Nephron (organoid): Measurements from ENCODE around the gene CUZD1.

Experiments
- H3K27ac Mint-ChIP-seq, 3 experiments: 2 replicates each; pipeline ENCODE4 v1.8.0; 2020; ENCODE audit warnings: mixed read lengths in 3 of 3, mild to moderate bottlenecking in 2 of 3, moderate library complexity in 1 of 3
- H3K27me3 Mint-ChIP-seq: 2 replicates; pipeline ENCODE4 v1.8.0; 2021; ENCODE audit warnings: low read depth, mild to moderate bottlenecking, moderate library complexity, mixed read lengths
- H3K36me3 Mint-ChIP-seq: 2 replicates; pipeline ENCODE4 v1.8.0; 2020; ENCODE audit warnings: low read depth, mixed read lengths
- H3K4me1 Mint-ChIP-seq: 2 replicates; pipeline ENCODE4 v1.8.0; 2020; ENCODE audit warnings: mixed read lengths
- H3K4me3 Mint-ChIP-seq, 3 experiments: 2 replicates each; pipeline ENCODE4 v1.8.0; 2020; ENCODE audit warnings: mild to moderate bottlenecking in 3 of 3, mixed read lengths in 3 of 3, moderate library complexity in 2 of 3
- H3K9me3 Mint-ChIP-seq: 2 replicates; pipeline ENCODE4 v1.8.0; 2020; ENCODE audit warnings: mixed read lengths
- CTCF ChIP-seq, 3 experiments: fragments of 200-600 bp; sonication (generic); IDR thresholded peaks; one replicate each; pipeline ENCODE4 v1.5.0; 2021; ENCODE audit warnings: antibody characterized with exemption in 3 of 3; ENCODE audit not compliant: unreplicated experiment in 3 of 3

CUZD1 gene

GRCh38 chr10:122850705-122851640 is 5.3 kb upstream of the CUZD1 start:
- no peak for TF ChIP-seq CTCF (IDR thresholded peaks at IDR 0.05; ENCODE audit: unreplicated experiment in 3 of 3)
- Mint-ChIP-seq H3K36me3 (no peaks in the 10 kb centered on the region), H3K27ac (no peak overlapping the region), H3K27me3 (peaks cover 23% of the 10 kb centered on the region), H3K4me1 (peaks cover 8% of the 10 kb centered on the region), H3K4me3 (no peak overlapping the region), H3K9me3 (no peaks in the 10 kb centered on the region)

- H3K27ac Mint-ChIP-seq: no peak overlapping the region
- H3K27me3 Mint-ChIP-seq: peaks cover 15% of the 10 kb centered on the region
- H3K9me3 Mint-ChIP-seq: no peaks in the 10 kb centered on the region
- H3K4me3 Mint-ChIP-seq: no peak overlapping the region
- no peaks in the 10 kb centered on the region for H3K36me3 Mint-ChIP-seq
- no peak for TF ChIP-seq CTCF (IDR thresholded peaks at IDR 0.05; ENCODE audit: unreplicated experiment in 3 of 3)
- H3K4me1 Mint-ChIP-seq: peaks cover 8% of the 10 kb centered on the region
Measured at GRCh38 chr10:122849900-122850605, 4.4 kb upstream of the CUZD1 start.

- peaks cover 10% of the 10 kb centered on the region for H3K27me3 Mint-ChIP-seq
- H3K36me3 Mint-ChIP-seq: no peaks in the 10 kb centered on the region
- peaks cover 8% of the 10 kb centered on the region for H3K4me1 Mint-ChIP-seq
- no peak overlapping the region for H3K4me3 Mint-ChIP-seq
- TF ChIP-seq CTCF (IDR thresholded peaks at IDR 0.05; ENCODE audit: unreplicated experiment in 3 of 3): no peak
- H3K27ac Mint-ChIP-seq: no peak overlapping the region
- no peaks in the 10 kb centered on the region for H3K9me3 Mint-ChIP-seq
Measured at GRCh38 chr10:122849090-122849489, 3.4 kb upstream of the CUZD1 start.

- no peak for TF ChIP-seq CTCF (IDR thresholded peaks at IDR 0.05; ENCODE audit: unreplicated experiment in 3 of 3)
- H3K36me3 Mint-ChIP-seq: no peaks in the 10 kb centered on the region
- H3K4me3 Mint-ChIP-seq: no peak overlapping the region
- peaks cover 5% of the 10 kb centered on the region for H3K27me3 Mint-ChIP-seq
- H3K9me3 Mint-ChIP-seq: no peaks in the 10 kb centered on the region
- H3K4me1 Mint-ChIP-seq: peaks cover 8% of the 10 kb centered on the region
- H3K27ac Mint-ChIP-seq: no peak overlapping the region
Measured at GRCh38 chr10:122847782-122848604, 2.3 kb upstream of the CUZD1 start.

DNA sequence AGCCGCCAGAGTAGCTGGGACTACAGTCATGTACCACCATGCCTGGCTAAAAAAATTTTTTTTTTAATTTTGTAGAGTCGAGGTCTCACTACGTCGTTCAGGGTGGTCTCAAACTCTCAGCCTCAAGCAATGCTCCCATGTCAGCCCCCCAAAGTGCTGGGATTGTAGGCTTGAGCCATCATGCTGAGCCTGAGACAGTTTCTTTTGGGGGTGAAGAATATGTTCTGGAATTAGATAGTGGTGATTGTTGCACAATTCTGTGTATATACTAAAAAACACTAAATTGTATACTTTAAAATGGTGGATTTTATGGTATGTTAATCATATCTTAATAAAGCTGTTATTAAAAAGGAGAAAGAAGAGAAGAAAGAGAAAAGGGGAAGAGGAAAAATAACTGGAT is 1.5 kb downstream of the CUZD1 start:
- Mint-ChIP-seq H3K4me1 (peaks cover 8% of the 10 kb centered on the region), H3K9me3 (no peaks in the 10 kb centered on the region), H3K27ac (no peak overlapping the region), H3K4me3 (no peak overlapping the region), H3K36me3 (no peaks in the 10 kb centered on the region), H3K27me3 (peaks cover 5% of the 10 kb centered on the region)
- no peak for TF ChIP-seq CTCF (IDR thresholded peaks at IDR 0.05; ENCODE audit: unreplicated experiment in 3 of 3)
